Measurements from ENCODE around the gene ESR2. TPM values are rescaled to one million over a fixed set of nuclear protein-coding genes. Genes with fewer than 3 reads are reported as not detected.

ESR2 gene
- total RNA-seq, 3 donors from 2014 or later = 0.98 to 2.2 (median 1.5) TPM

- TF ChIP-seq POLR2A (IDR thresholded peaks at IDR 0.05) = no peak
- TF ChIP-seq CTCF (IDR thresholded peaks at IDR 0.05) = no peak
- TF ChIP-seq POLR2AphosphoS5 (IDR thresholded peaks at IDR 0.05) = no peak
- intact Hi-C loops (cut with DNase I; ENCODE audit: low total_unique reads) = no loop called here
Measured at GRCh38 chr14:64289571-64289970, 4.6 kb downstream of the ESR2 start.

GRCh38 chr14:64281805-64282204, 12.4 kb downstream of the ESR2 start:
- Histone ChIP-seq H3K9me3 (no peaks in the 10 kb centered on the region), H3K27ac (no peak overlapping the region), H3K36me3 (no peaks in the 10 kb centered on the region), H3K27me3 (no peaks in the 10 kb centered on the region), H3K4me3 (no peak overlapping the region), H3K4me1 (no peaks in the 10 kb centered on the region)
- no peak for DNase-seq (ENCODE audit: low spot score in 2 of 2)
- intact Hi-C loops (cut with DNase I; ENCODE audit: low total_unique reads) = no loop called here
- no peak for TF ChIP-seq CTCF (IDR thresholded peaks at IDR 0.05)
- TF ChIP-seq POLR2AphosphoS5 (IDR thresholded peaks at IDR 0.05) = no peak
- no peak for TF ChIP-seq POLR2A (IDR thresholded peaks at IDR 0.05)

More at GRCh38 chr14:64289571-64289970, 4.6 kb downstream of the ESR2 start:
- Histone ChIP-seq H3K4me3 (no peak overlapping the region), H3K36me3 (no peaks in the 10 kb centered on the region), H3K9me3 (no peaks in the 10 kb centered on the region), H3K4me1 (no peaks in the 10 kb centered on the region), H3K27ac (no peak overlapping the region), H3K27me3 (peaks cover 0 to 24% of the 10 kb centered on the region in 2 donors)
- no peak for DNase-seq (ENCODE audit: low spot score in 2 of 2)

GRCh38 chr14:64279704-64280668, 14.2 kb downstream of the ESR2 start:
- H3K27me3 ChIP-seq = no peaks in the 10 kb centered on the region
- H3K27ac ChIP-seq = no peak overlapping the region
- no peaks in the 10 kb centered on the region for H3K4me1 ChIP-seq
- DNase-seq (ENCODE audit: low spot score in 2 of 2) = no peak
- TF ChIP-seq POLR2A (IDR thresholded peaks at IDR 0.05) (no peak), CTCF (IDR thresholded peaks at IDR 0.05) (no peak), POLR2AphosphoS5 (IDR thresholded peaks at IDR 0.05) (no peak)
- no peaks in the 10 kb centered on the region for H3K9me3 ChIP-seq
- no peak overlapping the region for H3K4me3 ChIP-seq
- no peaks in the 10 kb centered on the region for H3K36me3 ChIP-seq
- intact Hi-C loops (cut with DNase I; ENCODE audit: low total_unique reads) = no loop called here

GRCh38 chr14:64278458-64278857, 15.7 kb downstream of the ESR2 start:
- intact Hi-C loops (cut with DNase I; ENCODE audit: low total_unique reads) = no loop called here
- TF ChIP-seq POLR2AphosphoS5 (IDR thresholded peaks at IDR 0.05) (no peak), CTCF (IDR thresholded peaks at IDR 0.05) (no peak), POLR2A (IDR thresholded peaks at IDR 0.05) (no peak)

GRCh38 chr14:64272019-64272418, 22.2 kb downstream of the ESR2 start:
- TF ChIP-seq CTCF (IDR thresholded peaks at IDR 0.05) = no peak
- no peak for TF ChIP-seq POLR2A (IDR thresholded peaks at IDR 0.05)
- TF ChIP-seq POLR2AphosphoS5 (IDR thresholded peaks at IDR 0.05) = no peak
- Histone ChIP-seq H3K9me3 (peaks cover 0 to 5% of the 10 kb centered on the region in 2 donors), H3K36me3 (no peaks in the 10 kb centered on the region), H3K27ac (no peak overlapping the region), H3K4me1 (no peaks in the 10 kb centered on the region), H3K4me3 (no peak overlapping the region), H3K27me3 (no peaks in the 10 kb centered on the region)
- no peak for DNase-seq (ENCODE audit: low spot score in 2 of 2)
- intact Hi-C loops (cut with DNase I; ENCODE audit: low total_unique reads) = no loop called here

More at GRCh38 chr14:64278458-64278857, 15.7 kb downstream of the ESR2 start:
- no peak overlapping the region for H3K4me3 ChIP-seq
- H3K27me3 ChIP-seq = no peaks in the 10 kb centered on the region
- H3K27ac ChIP-seq = no peak overlapping the region
- peaks cover 0 to 2% of the 10 kb centered on the region in 2 donors for H3K9me3 ChIP-seq
- DNase-seq (ENCODE audit: low spot score in 2 of 2) = no peak
- no peaks in the 10 kb centered on the region for H3K36me3 ChIP-seq
- H3K4me1 ChIP-seq = no peaks in the 10 kb centered on the region

All from breast epithelium (tissue), 4 donors.